CD4-positive, alpha-beta T cell treated with Interleukin-10 for 1 hour (primary cell): Measurements from ENCODE around the gene MESD.
"Not testable (repeated sequence)": the region's sequence is repeated elsewhere in the genome, so short reads cannot be mapped to it uniquely, and the experiment has no call there.

Source experiments
- DNase-seq: peaks from one replicate; pipeline ENCODE4 v3.0.0-alpha.2; 2020

The MESD gene

DNA sequence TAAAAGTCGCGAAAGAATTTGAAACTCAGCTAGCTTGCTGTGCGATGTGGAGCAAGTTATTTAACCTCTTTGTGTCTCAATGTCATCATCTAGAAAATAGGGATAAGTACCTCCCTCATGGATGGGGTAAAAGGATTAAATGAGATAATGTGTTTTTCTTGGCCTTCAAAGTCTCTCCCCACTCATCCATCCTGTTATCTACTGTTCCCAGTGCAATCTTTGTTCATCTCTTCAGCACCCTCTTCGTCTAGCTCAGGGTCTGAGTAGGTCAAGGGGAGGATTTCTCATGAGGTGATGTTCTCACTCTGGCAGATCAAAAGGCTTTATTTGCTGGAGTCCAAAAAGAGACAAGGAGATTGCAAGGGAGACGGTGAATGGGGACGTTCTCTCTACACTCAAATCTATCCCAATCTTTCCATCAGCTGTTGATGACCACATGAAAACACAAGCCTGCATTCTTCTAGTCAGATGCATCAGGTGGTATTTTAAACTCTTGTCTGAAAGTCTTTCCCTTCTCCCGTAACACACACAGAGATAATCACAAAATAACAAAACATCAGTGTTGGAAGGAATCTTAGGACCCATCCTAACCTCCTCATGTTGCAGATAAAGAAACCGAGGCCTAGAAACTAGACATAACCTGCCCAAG lies 1.3 kb downstream of the MESD start:
- DNase-seq: no peak

DNA sequence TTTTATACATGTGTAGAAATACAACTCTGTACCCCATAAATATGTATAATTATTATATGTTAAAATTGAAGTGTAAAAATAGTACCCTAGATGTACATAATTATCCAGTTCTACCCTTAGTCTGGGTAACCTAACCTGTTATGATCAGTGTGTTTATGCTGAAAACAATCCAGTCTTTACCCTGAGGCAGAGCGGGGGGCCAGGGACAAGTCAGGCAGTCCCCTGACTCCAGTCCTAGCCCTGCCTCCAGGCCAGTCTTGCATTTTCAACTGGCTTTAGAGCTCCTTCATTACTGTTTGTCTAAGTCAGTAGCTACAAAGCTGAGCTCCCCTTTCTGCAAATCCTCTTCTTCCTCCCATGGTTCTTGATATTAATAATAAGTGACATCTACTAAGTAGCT lies 3.1 kb downstream of the MESD start:
- no peak for DNase-seq

DNA sequence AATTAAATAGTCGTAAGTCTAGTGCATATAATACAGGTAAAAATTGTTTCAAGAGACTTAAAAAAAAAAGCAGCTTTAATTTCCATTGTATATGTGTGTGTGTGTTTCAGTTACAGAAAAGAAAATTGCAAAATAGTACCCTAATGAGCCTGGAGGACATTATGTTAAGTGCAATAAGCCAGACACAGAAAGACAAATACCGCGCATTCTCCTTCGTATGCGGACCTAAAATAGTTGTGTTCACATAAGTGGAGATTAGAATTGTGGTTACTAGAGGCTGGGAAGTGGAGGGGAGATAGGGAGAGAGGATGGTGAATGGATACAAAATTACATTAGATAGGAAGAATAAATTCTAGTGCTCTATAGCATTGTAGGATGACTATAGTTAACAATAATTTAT lies 3.6 kb downstream of the MESD start:
- DNase-seq: no peak

DNA sequence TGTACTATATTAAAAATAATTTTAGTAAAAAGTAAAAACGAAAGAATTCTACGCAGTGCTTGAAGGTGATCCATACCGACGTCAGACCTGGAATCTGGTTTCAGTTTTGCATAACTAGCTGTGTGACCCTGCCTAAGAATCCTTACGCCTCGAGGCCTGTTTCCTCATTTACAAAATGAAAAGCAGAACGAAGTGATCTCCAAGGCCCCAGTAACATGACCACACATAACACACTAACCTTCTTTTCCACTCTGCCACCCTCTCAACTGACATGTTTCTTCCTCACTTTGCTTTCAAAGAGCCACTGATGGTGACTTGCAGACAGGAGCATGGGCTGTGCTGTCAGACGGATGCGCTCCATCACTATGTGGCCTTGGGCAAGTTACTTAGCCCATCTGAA lies 4.8 kb downstream of the MESD start:
- DNase-seq: no peak

DNA sequence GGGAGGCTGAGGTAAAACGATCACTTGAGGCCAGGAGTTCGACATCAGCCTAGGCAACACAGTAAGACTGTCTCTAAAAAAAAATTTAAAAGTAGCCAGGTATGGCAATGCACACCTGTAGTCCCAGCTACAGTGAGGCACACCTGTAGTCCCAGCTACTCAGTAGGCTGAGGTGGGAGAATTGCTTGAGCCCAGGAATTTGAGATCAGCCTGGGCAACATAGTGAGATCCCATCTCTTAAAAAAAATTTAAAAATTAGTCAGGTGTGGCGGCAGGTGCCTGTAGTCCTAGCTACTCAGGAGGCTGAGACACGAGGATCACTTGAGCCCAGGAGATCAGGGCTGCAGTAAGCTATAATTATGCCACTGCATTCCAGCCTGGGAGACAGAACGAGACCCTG lies 6.8 kb downstream of the MESD start:
- no peak for DNase-seq

DNA sequence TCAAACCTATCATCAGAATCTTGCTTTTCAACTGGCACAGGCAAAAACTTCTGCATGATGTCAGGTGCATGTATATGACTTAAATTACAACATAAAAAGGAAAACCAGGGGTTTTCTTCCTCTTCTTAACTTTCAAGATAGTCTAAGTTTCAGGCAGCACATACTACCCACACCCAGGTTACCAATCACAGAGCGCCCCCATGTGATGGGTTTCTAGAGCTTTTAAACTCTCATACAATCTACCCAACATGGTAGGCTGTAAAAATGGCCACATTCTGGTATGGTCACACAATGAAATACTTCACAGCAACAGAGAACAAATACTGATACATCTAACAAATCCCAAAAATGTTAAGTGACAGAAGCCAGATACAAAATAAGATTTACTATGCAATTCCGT lies 7.4 kb downstream of the MESD start:
- DNase-seq: no peak

DNA sequence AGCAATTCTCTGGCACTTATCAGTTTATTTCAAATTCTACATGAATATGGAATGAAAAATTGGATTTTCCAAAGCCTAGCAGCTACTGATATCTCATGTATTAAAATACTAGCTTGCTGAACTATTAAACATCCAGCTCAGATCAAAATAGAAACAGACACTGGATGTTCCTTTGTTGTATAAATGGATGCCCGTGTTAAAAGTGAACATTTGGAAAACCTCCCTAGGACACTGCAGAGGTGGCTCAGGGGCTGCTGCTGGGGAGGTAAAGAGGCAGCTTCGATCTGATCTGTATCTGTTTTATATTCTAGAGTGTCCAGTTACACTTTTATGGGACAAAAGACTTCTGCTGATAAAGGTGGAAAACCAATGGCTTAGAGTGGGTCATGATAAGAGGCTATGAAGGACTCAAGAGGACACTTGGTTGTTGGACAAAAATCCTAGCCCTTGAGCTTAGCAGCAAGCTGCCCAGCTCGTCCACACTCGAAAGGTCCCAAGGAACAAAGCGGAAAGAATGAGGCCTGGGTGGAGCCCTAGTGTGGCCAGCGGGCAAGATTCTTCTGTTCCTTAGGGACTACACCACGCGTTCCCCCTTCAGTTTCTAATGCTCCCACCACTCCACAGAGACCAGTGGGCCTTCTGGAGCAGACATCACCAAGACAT lies 9.9 kb downstream of the MESD start:
- DNase-seq: no peak

DNA sequence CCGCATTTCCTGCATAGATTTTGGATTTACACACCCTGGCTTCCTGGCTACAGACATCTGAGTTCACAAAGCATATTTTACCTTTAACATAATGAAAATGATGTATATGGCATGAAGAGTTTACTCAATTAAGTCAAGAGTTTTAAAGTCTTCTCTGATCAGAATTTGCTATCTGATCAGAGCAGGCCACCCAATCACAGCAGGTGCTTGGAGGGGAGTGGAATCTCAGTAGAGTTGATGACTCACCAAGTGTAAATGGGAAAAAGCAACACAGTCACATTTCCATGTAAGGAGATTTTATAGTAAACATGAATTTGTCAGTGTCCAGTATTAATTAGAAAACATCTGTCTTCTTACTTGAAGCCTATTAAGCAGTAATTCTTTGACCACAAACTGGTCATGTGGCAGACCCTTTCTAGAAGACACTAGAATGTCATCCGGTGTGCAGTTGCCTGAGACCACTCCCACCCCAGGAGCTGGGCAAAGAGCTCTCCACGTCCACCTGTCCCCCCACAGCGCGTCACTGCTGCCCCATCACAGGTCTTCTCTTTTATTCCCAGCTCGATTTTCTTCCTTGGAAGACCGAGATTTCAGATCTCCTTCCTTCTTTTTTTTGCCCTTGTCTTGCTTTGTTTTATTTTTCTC lies 10.8 kb downstream of the MESD start:
- DNase-seq: no peak

DNA sequence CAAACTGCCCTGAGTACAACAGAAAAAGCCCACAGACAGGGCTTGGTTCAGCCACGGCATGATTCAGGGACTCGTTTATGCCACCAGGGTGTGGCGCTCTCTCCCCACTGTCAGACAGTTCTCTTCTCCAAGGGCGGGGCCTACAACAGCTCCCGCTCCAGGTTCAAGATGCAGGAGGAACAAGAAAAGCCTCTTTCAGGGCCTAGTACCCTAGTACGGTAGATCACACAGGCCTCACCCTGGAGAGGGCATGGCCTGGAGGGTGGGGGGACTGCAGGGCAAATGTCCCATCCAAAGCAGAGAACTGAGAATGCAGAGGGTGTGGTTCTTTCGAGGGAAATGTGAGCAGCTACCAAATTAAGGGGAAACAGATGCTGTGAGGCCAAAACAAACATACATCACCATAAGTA lies 12.0 kb downstream of the MESD start:
- peak; percentile 52 for DNase-seq

DNA sequence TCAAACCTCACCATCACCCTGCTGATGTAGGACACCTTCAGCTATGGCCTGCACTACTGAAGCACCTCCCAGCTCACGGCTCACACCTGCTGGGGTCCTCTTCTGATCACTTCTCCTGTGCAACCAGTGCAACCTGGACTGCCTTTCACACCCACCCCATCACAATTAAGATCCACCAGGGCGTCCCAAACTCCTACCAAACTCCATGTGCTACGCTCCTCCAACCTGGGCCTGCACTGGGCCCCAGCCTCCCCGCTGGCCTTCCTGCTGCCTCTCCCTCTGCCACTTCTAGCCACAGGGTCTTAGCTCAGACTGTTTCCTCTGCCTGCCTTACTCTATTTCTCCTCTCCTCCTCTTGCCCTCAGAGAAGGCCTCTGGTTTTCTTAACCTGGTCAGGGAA lies 12.8 kb downstream of the MESD start:
- no peak for DNase-seq

DNA sequence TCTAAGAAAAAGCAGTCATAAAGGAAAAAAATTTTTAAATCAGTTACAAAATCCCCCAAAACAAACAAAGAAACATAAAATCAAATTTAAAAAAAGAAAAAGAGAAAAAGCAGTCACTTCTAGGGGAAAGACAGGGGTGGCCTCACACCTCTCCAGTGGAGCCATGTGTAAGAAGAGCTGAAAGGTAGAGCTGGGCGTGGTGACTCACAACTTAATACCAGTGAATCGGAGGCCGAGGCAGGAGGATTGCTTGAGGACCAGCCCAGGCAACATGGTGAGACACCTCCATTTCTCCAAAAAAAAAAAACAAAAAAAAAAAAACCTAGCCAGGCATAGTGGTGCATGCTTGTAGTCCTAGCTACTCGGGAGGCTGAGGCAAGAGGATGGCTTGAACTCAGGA lies 14.7 kb downstream of the MESD start:
- no peak for DNase-seq

DNA sequence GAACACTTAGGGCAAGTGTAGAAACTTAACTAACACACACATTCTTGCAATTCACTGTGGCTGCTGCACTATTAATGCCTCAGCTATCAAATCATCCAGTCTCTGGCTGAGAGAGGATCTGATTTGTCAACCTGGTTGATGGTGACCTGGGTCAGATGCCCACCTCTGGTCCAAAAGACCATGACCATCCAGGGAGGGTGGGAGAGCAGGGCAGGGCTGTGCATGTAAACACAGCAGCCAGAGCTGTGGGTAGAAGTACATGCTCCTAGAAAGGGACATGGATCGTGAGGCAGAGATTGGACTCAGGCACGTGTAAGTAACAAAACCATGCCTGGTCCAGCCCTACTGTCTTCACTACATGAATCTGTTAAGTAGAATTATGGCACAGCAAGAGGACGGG lies 17.3 kb downstream of the MESD start:
- DNase-seq: no peak

DNA sequence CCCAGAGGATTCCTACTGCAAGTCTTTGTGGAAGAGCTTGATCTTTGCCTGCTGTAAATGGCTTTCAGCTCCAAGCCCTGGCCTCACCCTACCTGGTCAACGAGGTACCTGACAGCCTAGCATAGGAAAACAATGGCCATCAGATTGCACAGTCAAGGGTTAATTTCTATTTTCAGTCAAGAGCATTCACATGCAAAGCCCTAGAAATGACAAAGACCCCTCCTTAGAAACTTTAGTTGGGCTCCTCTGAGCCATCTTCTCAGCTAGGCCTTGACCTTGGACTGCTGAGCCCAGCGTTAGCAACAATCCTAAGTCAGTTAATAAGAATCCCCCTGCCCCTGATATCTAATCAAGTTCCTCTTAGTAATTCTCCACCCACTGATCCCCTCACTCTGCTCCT lies 18.5 kb downstream of the MESD start:
- DNase-seq: no peak

DNA sequence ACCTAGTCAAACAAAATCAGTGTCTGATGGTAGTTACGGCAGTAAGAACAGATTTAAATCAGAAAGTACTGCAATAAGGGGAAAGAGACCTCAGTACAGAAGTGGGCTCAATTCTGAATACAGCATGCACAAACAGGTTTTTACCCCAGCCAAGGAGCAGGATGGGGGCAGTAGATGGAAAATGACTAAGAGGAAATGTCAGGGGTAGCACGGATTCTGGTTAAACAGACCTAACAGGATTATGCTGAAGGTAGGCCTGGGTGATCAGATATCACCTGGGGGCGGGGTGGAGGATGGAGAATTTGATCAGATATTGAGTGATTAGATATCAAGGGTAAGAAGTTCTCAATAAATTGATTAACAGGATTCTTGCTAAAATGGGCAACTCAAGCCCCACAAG lies 19.0 kb downstream of the MESD start:
- DNase-seq: no peak

DNA sequence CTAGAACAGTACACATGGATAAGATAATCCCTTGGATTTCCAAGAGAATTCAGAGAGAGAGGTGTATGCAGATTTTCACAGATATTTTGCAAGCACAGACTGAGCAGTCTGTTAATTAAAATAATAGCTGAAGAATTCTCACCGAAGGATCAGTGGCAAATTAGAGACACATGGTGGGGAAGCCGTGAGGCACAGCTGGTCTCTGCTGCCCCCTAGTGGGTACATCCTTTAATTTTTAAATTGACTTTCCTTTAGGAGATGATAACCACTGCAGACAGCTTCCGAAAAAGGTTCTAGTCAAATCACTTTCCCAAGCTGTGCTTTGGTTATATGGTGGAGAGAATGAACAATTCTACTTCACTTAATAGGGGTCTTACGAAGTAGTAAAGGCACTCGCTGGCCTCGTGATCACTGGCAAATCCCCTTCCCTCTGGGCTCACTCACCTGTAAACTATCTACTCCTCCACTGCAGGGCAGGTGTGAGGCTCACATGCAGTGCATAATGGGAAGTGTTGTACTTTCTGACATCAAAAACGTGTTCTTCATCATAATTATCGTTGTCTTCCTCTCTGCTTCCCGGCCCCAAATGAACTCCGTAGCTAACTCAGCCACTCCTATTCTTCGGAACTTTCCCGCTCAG lies 19.5 kb downstream of the MESD start:
- peak; percentile 72 for DNase-seq

DNA sequence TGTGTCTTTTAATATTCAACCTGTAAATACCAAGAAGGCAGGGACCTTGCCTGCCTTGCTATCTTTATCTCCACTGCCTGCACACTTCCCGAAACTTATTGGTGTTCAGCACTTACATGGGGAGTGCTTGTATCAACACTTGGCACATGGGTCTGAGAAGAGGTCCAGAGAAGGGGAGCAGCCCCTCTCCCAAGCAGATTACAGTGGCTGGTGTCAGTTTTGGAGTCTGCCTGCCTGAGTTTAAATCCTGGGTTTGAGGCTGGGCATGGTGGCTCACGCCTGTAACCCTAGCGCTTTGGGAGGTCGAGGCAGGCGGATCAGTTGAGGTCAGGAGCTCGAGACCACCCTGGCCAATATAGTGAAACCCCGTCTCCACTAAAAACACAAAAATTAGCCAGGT lies 20.3 kb downstream of the MESD start:
- DNase-seq: no peak

DNA sequence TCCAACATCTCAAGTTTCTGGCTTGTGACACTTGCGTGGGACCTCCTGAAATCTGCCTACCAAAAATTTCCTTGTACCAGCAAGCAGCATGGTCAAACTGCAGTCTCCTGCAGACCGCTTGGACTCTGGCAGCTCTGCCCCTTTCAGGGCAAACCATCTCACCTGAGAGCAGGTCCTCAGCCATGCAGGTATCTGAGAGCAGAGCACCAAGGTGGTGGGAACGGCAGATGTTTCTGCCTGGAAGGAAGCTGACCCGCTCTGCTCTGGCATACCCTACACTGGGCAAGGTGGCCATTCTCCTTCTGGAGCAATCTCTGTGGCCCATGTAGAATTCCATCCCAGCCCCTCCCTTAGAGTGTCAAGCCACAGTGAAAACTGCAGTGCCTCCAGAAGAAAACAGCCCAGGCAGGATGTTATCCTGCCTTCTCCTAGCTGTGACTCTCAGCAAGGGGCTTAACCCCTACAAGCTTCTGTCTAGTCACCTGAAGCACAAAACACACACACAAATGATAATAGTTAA lies 21.6 kb downstream of the MESD start:
- no peak for DNase-seq

DNA sequence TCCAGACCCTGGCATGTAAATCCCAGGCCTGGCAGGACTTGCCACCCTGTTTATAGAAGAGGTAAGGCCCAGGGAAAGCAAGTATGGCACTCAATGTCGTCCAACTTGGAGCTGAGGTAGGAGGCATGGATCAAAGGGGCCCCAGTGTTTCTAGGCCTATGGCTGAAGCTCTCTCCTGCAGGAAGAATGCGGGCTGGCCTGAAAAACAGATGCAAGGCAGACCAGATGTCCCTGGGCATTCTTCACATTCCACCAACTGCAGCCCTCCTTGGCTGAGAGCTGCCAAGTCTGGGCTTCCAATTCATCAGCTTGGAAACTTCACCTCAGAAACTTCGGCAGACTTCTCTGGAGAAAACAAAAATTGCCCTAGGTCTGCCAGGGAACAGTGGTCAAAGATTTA lies 22.2 kb downstream of the MESD start:
- DNase-seq: no peak

DNA sequence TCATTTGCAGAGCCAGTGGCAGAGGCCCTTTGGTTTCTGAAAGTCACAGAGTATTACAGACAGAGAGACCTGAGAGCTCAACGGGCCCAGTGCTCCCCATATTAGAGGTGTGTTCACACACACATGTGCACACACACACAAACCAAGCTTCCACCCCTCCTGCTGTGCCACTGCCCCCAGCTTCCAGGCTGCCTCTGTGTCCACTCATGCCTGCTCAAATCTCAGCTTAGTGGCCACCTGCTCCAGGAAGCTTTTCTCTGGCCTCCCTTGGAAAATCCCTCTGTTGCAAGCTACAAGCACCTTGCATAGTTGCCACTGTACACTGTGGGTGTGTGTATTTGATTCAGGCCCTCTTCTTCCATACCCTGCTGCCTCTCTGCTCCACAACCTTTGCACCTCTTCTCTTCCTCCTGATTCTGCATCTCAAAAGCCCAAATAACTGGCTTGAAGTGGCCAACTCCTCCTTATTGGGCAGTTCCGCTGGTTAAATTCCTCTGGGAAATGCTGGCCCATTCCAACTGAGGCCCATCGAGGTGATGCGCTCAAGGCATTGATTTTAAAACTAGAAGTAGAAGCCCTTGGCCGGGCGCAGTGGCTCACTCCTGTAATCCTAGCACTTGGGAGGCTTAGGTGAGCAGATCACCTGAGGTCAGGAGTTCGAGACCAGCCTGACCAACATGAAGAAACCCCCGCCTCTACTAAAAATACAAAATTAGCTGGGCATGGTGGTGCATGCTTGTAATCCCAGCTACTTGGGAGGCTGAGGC lies 23.0 kb downstream of the MESD start:
- no peak for DNase-seq

DNA sequence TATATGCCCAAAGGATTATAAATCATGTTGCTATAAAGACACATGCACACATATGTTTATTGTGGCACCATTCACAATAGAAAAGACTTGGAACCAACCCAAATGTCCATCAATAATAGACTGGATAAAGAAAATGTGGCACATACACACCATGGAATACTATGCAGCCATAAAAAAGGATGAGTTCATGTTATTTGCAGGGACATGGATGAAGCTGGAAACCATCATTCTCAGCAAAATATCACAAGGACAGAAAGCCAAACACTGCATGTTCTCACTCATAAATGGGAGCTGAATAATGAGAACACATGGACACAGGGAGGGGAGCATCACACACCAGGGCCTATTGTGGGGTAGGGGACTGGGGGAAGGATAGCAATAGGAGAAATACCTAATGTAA lies 24.2 kb downstream of the MESD start:
- DNase-seq: not testable (repeated sequence)

DNA sequence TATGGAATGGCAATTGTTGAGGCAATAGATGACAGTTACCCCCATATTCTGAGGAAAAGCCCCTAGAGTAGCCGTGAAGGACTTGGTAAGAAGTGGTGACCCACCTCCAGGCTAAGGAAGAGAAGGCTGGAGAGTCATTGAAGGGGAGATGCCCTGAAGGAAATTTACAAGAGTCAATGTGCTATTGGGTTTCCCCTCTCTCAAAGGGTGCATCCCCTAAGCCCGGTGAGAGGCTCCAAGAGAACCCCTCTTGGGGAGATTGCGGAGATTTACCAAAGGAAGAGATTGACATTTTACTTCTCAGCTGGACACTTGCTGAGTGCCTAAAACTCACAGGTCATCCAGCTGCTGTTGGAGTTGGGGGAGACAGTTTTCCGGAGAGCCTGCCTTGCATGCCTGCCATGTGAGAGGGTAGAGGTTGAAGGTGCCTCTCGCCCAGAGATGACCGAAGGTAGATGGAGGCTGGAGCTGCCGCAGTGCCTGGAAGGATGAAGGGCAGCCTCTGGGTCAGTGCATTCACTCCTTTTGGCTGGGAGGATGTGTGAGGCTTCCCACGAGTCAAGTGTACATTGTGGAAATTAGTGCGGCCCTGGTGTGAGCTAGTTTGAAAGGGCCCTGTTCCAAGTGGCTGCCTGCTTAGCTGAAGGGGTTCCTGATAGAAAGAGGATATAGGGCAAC lies 30.7 kb downstream of the MESD start:
- DNase-seq: no peak

DNA sequence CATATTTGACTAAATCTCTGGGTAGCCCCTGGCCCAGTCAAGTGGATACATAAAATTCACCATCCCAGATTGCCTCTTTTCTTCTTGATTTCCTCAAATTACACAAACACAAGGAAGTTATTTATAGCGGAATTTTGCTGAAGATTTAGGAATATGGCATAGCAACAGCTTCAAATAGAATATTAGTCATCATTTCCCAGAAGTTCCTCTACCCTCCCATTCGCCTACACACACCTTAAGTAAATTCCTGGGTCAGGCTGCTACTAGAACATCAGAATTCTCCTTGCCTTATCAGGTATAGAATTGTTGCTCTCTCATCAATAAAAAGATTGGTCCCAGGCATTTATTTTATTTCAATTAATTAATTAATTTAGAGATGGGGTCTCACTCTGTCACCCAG lies 31.6 kb downstream of the MESD start:
- no peak for DNase-seq

DNA sequence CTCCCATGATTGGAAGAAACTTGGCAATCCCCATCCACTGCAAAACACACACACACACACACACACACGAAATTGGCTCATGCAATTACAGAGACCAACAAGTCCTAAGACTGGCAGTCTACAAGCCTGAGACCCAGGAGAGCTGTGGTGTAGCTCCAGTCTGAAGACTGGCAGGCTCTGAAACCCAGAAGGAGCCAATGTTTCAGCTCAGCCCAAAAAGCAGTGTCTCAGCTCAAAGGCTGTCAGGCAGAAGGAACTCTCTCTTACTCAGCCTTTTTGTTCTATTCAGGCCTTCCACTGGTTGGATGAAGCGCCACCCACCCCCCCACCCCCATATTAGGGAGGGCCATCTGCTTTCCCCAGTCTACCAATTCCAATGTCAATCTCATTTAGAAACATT lies 32.1 kb downstream of the MESD start:
- no peak for DNase-seq
